Mesenchymal stem cell (in vitro differentiated cells and primary cell): ENCODE data around the gene FBXW8.
A peak's percentile ranks its signal among the peaks of the same experiment; 100 is the strongest.

ENCODE experiments used
- DNase-seq: peaks from one replicate; pipeline ENCODE4 v3.0.0-alpha.2; 2013
- H2AFZ ChIP-seq: one replicate; pipeline ENCODE4 v1.6.1; 2013; ENCODE audit warnings: low read depth, mild to moderate bottlenecking, control low read depth, inconsistent platforms, low read length, moderate library complexity
- H2AK5ac ChIP-seq: 2 replicates; pipeline ENCODE4 v1.6.1; 2013; ENCODE audit warnings: low read length, moderate library complexity, mild to moderate bottlenecking, inconsistent platforms; ENCODE audit not compliant: severe bottlenecking
- H2BK120ac ChIP-seq: one replicate; pipeline ENCODE4 v1.6.1; 2013; ENCODE audit warnings: low read depth, mild to moderate bottlenecking, inconsistent platforms, low read length, moderate library complexity
- H2BK12ac ChIP-seq, 2 experiments: one replicate each; pipeline ENCODE4 v1.6.1; 2013; ENCODE audit warnings: inconsistent platforms in 2 of 2, low read length in 2 of 2, mild to moderate bottlenecking in 2 of 2, moderate library complexity in 2 of 2, control low read depth in 1 of 2
- H2BK15ac ChIP-seq: one replicate; pipeline ENCODE4 v1.6.1; 2013; ENCODE audit warnings: mild to moderate bottlenecking, low read depth, inconsistent platforms; ENCODE audit not compliant: poor library complexity, severe bottlenecking
- H2BK5ac ChIP-seq: 2 replicates; pipeline ENCODE4 v1.6.1; 2013; ENCODE audit warnings: low read depth, mild to moderate bottlenecking, low read length, control low read depth, inconsistent platforms; ENCODE audit not compliant: poor library complexity, severe bottlenecking
- H3K14ac ChIP-seq, 2 experiments: one replicate each; pipeline ENCODE4 v1.6.1; 2013; ENCODE audit warnings: inconsistent platforms in 2 of 2, low read length in 2 of 2, control low read depth in 1 of 2, mild to moderate bottlenecking in 1 of 2, moderate library complexity in 1 of 2
- H3K18ac ChIP-seq, 2 experiments: one replicate each; pipeline ENCODE4 v1.6.1; 2013; ENCODE audit warnings: inconsistent platforms in 2 of 2, low read length in 2 of 2, control low read depth in 1 of 2, low read depth in 1 of 2, mild to moderate bottlenecking in 1 of 2
- H3K23ac ChIP-seq, 2 experiments: one replicate each; pipeline ENCODE4 v1.6.1; 2013; ENCODE audit warnings: inconsistent platforms in 2 of 2, low read length in 2 of 2, mild to moderate bottlenecking in 2 of 2, moderate library complexity in 2 of 2, control low read depth in 1 of 2
- H3K27ac ChIP-seq: 2 replicates; pipeline ENCODE4 v1.5.1; 2013; ENCODE audit warnings: mild to moderate bottlenecking, moderate library complexity, low read length, control low read depth, inconsistent platforms; ENCODE audit not compliant: poor library complexity, severe bottlenecking
- H3K27me3 ChIP-seq, 2 experiments: 2 replicates each; pipeline versions ENCODE4 v1.6.1 to v1.7.0; 2013; ENCODE audit warnings: low read length in 2 of 2, mild to moderate bottlenecking in 2 of 2, moderate library complexity in 2 of 2, control low read depth in 1 of 2, inconsistent platforms in 1 of 2; ENCODE audit not compliant: control insufficient read depth in 1 of 2, insufficient read depth in 1 of 2
- H3K36me3 ChIP-seq, 2 experiments: 2 replicates each; pipeline versions ENCODE4 v1.6.1 to v1.7.0; 2013; ENCODE audit warnings: low read length in 2 of 2, control low read depth in 1 of 2, inconsistent platforms in 1 of 2, low read depth in 1 of 2, mild to moderate bottlenecking in 1 of 2; ENCODE audit not compliant: insufficient read depth in 2 of 2, control insufficient read depth in 1 of 2
- H3K4ac ChIP-seq, 2 experiments: one replicate each; pipeline ENCODE4 v1.6.1; 2013; ENCODE audit warnings: inconsistent platforms in 2 of 2, low read length in 2 of 2, mild to moderate bottlenecking in 2 of 2, moderate library complexity in 2 of 2, control low read depth in 1 of 2, low read depth in 1 of 2
- H3K4me1 ChIP-seq: 2 replicates; pipeline ENCODE4 v1.6.1; 2013; ENCODE audit warnings: low read depth, low read length, control low read depth; ENCODE audit not compliant: control insufficient read depth, insufficient read depth
- H3K4me2 ChIP-seq: 2 replicates; pipeline ENCODE4 v1.6.1; 2013; ENCODE audit warnings: low read length, mild to moderate bottlenecking, inconsistent platforms; ENCODE audit not compliant: poor library complexity, severe bottlenecking
- H3K4me3 ChIP-seq, 2 experiments: 2 replicates each; pipeline versions ENCODE4 v1.5.1 to v1.7.0; 2013; ENCODE audit warnings: low read length in 2 of 2, mild to moderate bottlenecking in 2 of 2, control low read depth in 1 of 2, low read depth in 1 of 2; ENCODE audit not compliant: insufficient read depth in 1 of 2
- H3K79me1 ChIP-seq: replicated peaks from 2 replicates; pipeline ENCODE4 v1.6.1; 2013; ENCODE audit warnings: mild to moderate bottlenecking, control low read depth, low read length, inconsistent platforms; ENCODE audit not compliant: poor library complexity, severe bottlenecking
- H3K9ac ChIP-seq: 2 replicates; pipeline ENCODE4 v1.7.0; 2013; ENCODE audit warnings: mild to moderate bottlenecking, low read length, moderate library complexity
- H3K9me3 ChIP-seq: 2 replicates; pipeline ENCODE4 v1.7.0; 2013; ENCODE audit warnings: mild to moderate bottlenecking, low read length; ENCODE audit not compliant: control insufficient read depth
- H4K8ac ChIP-seq: one replicate; pipeline ENCODE4 v1.6.1; 2013; ENCODE audit warnings: inconsistent platforms, mild to moderate bottlenecking, low read length, moderate library complexity
- H4K91ac ChIP-seq: one replicate; pipeline ENCODE4 v1.6.1; 2013; ENCODE audit warnings: mild to moderate bottlenecking, low read length, inconsistent platforms
- WGBS: methylation state at CpG from one replicate; pipeline ENCODE4 v1.1.7; 2013; ENCODE audit warnings: mixed read lengths; 5-methylcytosine and 5-hydroxymethylcytosine counted together

The FBXW8 gene

GRCh38 chr12:117060929-117061305 lies 150.2 kb downstream of the FBXW8 start:
- H3K4me3 ChIP-seq = peak overlapping the region in 1 of 2 experiments; percentile 9

DNA sequence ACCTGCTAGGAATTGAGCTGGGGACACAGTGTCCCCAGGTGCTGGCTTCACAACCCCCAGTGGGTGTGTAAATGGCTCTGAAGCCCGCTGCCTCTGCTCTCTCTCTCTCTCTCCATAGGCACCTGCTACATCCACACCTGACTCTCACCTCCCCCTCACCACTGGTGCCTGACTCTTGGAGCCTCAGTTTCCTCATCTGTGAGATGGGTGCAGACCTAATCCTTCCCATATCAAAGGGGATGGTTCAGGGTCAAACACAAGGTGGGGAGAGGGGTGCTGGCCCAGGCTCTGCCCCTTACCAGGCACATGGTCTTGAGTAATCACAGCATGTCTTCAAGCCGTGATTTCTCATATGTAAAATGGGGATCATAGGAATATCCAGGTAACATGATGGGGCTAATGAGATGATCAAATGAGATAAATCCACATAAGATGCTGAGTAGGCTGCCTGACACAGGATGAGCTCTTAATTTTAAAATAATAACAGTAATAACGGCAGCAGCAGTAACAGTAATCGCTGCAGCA lies 150.9 kb downstream of the FBXW8 start:
- no peaks in the 10 kb centered on the region for H3K79me1 ChIP-seq

More at GRCh38 chr12:117060929-117061305, 150.2 kb downstream of the FBXW8 start:
- H4K91ac ChIP-seq = no peak overlapping the region
- H3K36me3 ChIP-seq = no peaks in the 10 kb centered on the region
- H3K4me1 ChIP-seq = no peaks in the 10 kb centered on the region
- WGBS = 80% methylated on average over 8 of the region's 8 CpGs
- H2BK12ac ChIP-seq = no peak overlapping the region
- H3K23ac ChIP-seq = no peak overlapping the region
- no peak overlapping the region for H2BK5ac ChIP-seq
- no peak overlapping the region for H2AK5ac ChIP-seq
- H4K8ac ChIP-seq = no peak overlapping the region
- H2BK15ac ChIP-seq = no peak overlapping the region
- DNase-seq = no peak
- no peak overlapping the region for H3K18ac ChIP-seq
- H2BK120ac ChIP-seq = no peak overlapping the region
- H3K79me1 ChIP-seq = no peaks in the 10 kb centered on the region
- peaks cover 50 to 76% of the 10 kb centered on the region in 2 experiments for H3K27me3 ChIP-seq
- no peak overlapping the region for H3K4ac ChIP-seq
- no peak overlapping the region for H3K14ac ChIP-seq
- no peak overlapping the region for H3K27ac ChIP-seq
- no peaks in the 10 kb centered on the region for H3K9me3 ChIP-seq
- H3K9ac ChIP-seq = no peak overlapping the region
- H3K4me2 ChIP-seq = no peak overlapping the region
- H2AFZ ChIP-seq = no peak overlapping the region

DNA sequence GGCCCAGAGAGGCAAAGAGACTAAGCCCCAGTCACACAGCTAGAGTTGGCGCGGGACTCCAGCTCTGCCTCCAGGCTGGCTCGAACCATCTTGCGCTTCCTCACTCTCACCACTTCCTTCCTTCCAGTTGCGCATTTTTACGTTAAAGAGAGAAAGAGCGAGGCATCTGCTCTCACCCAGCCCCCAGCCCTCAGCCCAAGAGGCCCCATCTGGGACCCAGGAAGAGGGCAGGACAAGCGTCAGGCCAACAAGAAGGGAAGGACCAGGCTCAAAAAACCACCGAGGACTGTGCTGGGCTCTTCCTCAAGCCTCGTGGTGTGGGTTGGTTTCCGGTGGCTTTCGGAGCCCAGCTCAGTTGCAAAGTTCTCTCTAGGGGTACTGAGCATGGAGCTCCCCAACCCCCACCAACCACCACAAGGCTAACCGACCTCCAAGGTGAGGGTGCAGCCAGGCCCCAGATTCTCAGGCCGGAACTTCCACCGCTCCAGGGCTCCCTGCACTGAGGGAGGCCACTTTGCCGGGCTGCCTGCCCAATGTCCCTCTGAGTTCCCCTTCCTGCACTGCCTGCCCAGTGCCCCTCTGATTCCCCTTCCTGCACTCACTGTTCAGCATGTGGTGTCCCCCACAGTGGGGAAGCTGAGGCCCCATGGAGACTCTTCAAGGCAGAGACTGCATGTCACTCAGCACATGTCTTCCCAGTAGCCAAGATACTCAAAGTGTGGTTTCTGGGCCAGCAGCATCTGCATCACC lies 152.6 kb downstream of the FBXW8 start:
- no peak overlapping the region for H3K4me2 ChIP-seq
- H3K4me1 ChIP-seq = no peaks in the 10 kb centered on the region
- H3K14ac ChIP-seq = no peak overlapping the region
- no peak overlapping the region for H3K18ac ChIP-seq
- H2AFZ ChIP-seq = no peak overlapping the region
- no peak overlapping the region for H3K23ac ChIP-seq
- no peak overlapping the region for H3K27ac ChIP-seq
- no peak overlapping the region for H4K8ac ChIP-seq
- no peaks in the 10 kb centered on the region for H3K79me1 ChIP-seq
- H3K9me3 ChIP-seq = no peaks in the 10 kb centered on the region
- H3K27me3 ChIP-seq = peaks cover 58 to 78% of the 10 kb centered on the region in 2 experiments
- H2AK5ac ChIP-seq = no peak overlapping the region
- H3K4ac ChIP-seq = no peak overlapping the region
- H2BK15ac ChIP-seq = no peak overlapping the region
- no peak overlapping the region for H2BK120ac ChIP-seq
- H2BK12ac ChIP-seq = no peak overlapping the region
- no peak for DNase-seq
- no peak overlapping the region for H4K91ac ChIP-seq
- WGBS = 80% methylated on average over 16 of the region's 16 CpGs
- no peak overlapping the region for H3K4me3 ChIP-seq
- H2BK5ac ChIP-seq = no peak overlapping the region
- no peak overlapping the region for H3K9ac ChIP-seq
- no peaks in the 10 kb centered on the region for H3K36me3 ChIP-seq

More for the DNA sequence above, 150.9 kb downstream of the FBXW8 start:
- no peak overlapping the region for H3K23ac ChIP-seq
- DNase-seq = no peak
- peaks cover 50 to 75% of the 10 kb centered on the region in 2 experiments for H3K27me3 ChIP-seq
- H2AFZ ChIP-seq = no peak overlapping the region
- H2AK5ac ChIP-seq = no peak overlapping the region
- H2BK15ac ChIP-seq = no peak overlapping the region
- no peaks in the 10 kb centered on the region for H3K36me3 ChIP-seq
- no peak overlapping the region for H3K9ac ChIP-seq
- no peak overlapping the region for H4K91ac ChIP-seq
- WGBS = 79% methylated on average over 2 of the region's 4 CpGs
- no peak overlapping the region for H2BK120ac ChIP-seq
- H3K4me1 ChIP-seq = no peaks in the 10 kb centered on the region
- no peak overlapping the region for H2BK12ac ChIP-seq
- no peak overlapping the region for H3K18ac ChIP-seq
- H2BK5ac ChIP-seq = no peak overlapping the region
- no peak overlapping the region for H3K4ac ChIP-seq
- H3K9me3 ChIP-seq = no peaks in the 10 kb centered on the region
- H3K27ac ChIP-seq = no peak overlapping the region
- no peak overlapping the region for H4K8ac ChIP-seq
- H3K14ac ChIP-seq = no peak overlapping the region
- no peak overlapping the region for H3K4me3 ChIP-seq
- no peak overlapping the region for H3K4me2 ChIP-seq

GRCh38 chr12:117064049-117064448 lies 153.3 kb downstream of the FBXW8 start:
- Histone ChIP-seq H3K79me1 (no peaks in the 10 kb centered on the region), H3K36me3 (no peaks in the 10 kb centered on the region), H2AK5ac (no peak overlapping the region), H2BK120ac (no peak overlapping the region), H3K4ac (no peak overlapping the region), H3K23ac (no peak overlapping the region), H3K9ac (no peak overlapping the region), H3K4me1 (no peaks in the 10 kb centered on the region), H4K91ac (no peak overlapping the region), H3K4me2 (no peak overlapping the region), H3K27me3 (peaks cover 55 to 75% of the 10 kb centered on the region in 2 experiments), H2BK5ac (no peak overlapping the region), H3K14ac (no peak overlapping the region), H3K18ac (no peak overlapping the region), H2BK12ac (no peak overlapping the region), H3K9me3 (no peaks in the 10 kb centered on the region), H2AFZ (no peak overlapping the region), H4K8ac (no peak overlapping the region), H3K27ac (no peak overlapping the region), H3K4me3 (no peak overlapping the region), H2BK15ac (no peak overlapping the region)
- DNase-seq = no peak
- 89% methylated on average over 7 of the region's 7 CpGs for WGBS
